HG03196 (cell line): Measurements from ENCODE around the gene MRLN.
A peak's percentile ranks its signal among the peaks of the same experiment; 100 is the strongest.
"Not testable (repeated sequence)": the region's sequence is repeated elsewhere in the genome, so short reads cannot be mapped to it uniquely, and the experiment has no call there.

Source experiments
- ATAC-seq: cut with Tn5 transposase; IDR thresholded peaks from one replicate; pipeline ENCODE4 v1.9.1; 2021; ENCODE audit not compliant: unreplicated experiment

Gene MRLN

GRCh38 chr10:59745163-59745650 is 8.0 kb downstream of the MRLN start:
- no peak for ATAC-seq

GRCh38 chr10:59744762-59745161 is 8.5 kb downstream of the MRLN start:
- not testable (repeated sequence) for ATAC-seq

- not testable (repeated sequence) for ATAC-seq
Observed at GRCh38 chr10:59744156-59744555, 9.1 kb downstream of the MRLN start.

- no peak for ATAC-seq
Observed at GRCh38 chr10:59741583-59741982, 11.7 kb downstream of the MRLN start.

- ATAC-seq: no peak
Observed at GRCh38 chr10:59741048-59741447, 12.2 kb downstream of the MRLN start.

GRCh38 chr10:59736749-59737148 is 16.5 kb downstream of the MRLN start:
- no peak for ATAC-seq

GRCh38 chr10:59735296-59735695 is 18.0 kb downstream of the MRLN start:
- ATAC-seq: no peak

- no peak for ATAC-seq
Observed at GRCh38 chr10:59734014-59734462, 19.2 kb downstream of the MRLN start.

GRCh38 chr10:59733321-59734013 is 19.8 kb downstream of the MRLN start:
- not testable (repeated sequence) for ATAC-seq

GRCh38 chr10:59732849-59733248 is 20.4 kb downstream of the MRLN start:
- not testable (repeated sequence) for ATAC-seq

GRCh38 chr10:59729167-59729566 is 24.1 kb downstream of the MRLN start:
- not testable (repeated sequence) for ATAC-seq

GRCh38 chr10:59724098-59724938 is 28.9 kb downstream of the MRLN start:
- ATAC-seq: no peak

GRCh38 chr10:59720377-59720776 is 32.9 kb downstream of the MRLN start:
- no peak for ATAC-seq

- no peak for ATAC-seq
Observed at GRCh38 chr10:59719374-59719773, 33.9 kb downstream of the MRLN start.

- ATAC-seq: no peak
Observed at GRCh38 chr10:59718257-59718656, 35.0 kb downstream of the MRLN start.

- no peak for ATAC-seq
Observed at GRCh38 chr10:59713196-59713821, 39.9 kb downstream of the MRLN start.

- ATAC-seq: no peak
Observed at GRCh38 chr10:59711871-59712494, 41.3 kb downstream of the MRLN start.

- peak; percentile 86 for ATAC-seq
Observed at GRCh38 chr10:59709395-59710125, 43.7 kb downstream of the MRLN start, which contains the start of gene SLC16A9. Gene SLC16A9 (minus strand): TSS chr10:59709850. CDS start chr10:59684291, 25,559 bp downstream.

- no peak for ATAC-seq
Observed at GRCh38 chr10:59708816-59709394, 44.4 kb downstream of the MRLN start.
